Islet precursor cell (in vitro differentiated cells): ENCODE measurements around the gene EP400.
"Not testable (repeated sequence)": the region's sequence is repeated elsewhere in the genome, so short reads cannot be mapped to it uniquely, and the experiment has no call there.

Source experiments
- DNase-seq: peaks from one replicate; pipeline ENCODE4 v3.0.0-alpha.2; 2018

Gene EP400

DNA sequence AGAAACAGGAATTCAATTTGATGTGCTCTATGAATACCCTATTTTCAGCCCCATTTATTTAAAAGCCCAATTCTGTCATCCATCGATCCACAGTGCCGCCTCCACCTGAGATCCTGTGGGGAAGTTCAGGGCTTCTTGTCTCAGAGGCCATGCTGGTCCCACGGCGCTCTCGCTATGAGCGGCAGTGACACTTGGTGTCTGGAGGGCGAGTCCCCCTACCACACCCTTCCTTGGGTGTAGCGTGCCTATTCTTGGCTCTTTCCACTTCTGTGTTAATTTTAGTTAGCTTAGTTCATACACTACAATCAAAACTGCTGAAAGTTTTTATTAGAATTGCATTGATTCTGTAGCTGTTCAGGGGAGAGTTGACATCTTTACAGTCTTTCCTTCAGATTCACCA is 120.6 kb downstream of the EP400 start:
- DNase-seq, result no peak

DNA sequence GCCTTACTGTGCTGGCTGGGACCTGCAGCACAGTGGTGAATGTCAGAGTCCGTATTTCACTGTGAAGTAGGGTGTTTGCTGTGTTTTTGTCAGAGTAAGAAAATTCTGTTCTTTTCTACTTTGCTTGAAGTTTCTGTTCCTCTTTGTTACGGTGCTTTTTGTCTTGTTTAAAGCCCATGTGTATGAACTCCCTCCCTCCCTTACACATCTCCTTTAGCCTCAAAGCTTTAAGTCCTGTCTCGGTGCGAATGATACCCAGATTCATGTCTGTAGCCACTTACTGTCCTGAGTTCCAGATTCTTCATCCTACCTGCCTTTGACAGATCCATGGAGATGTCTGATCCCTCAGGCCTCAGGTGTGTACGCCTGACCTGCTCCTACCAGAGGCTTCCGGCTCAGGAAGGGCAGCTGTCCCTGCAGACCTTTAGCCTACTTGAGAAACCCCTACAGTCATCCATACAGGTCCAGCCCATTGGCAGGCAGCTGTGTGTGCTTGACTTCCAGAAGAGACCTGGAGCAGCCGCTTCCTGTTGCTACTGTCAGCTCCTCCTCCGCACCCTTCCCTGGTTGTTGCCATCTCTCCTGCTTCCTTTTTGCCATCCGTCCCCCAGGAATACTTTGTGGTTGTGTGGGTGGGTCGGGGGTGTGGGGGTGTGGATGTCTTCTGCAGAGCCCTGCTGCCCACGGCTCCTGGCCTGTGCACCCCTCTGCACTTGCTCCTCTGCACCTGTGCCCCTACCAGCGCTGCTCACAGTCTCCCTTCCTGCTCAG is 121.5 kb downstream of the EP400 start:
- DNase-seq, result no peak

DNA sequence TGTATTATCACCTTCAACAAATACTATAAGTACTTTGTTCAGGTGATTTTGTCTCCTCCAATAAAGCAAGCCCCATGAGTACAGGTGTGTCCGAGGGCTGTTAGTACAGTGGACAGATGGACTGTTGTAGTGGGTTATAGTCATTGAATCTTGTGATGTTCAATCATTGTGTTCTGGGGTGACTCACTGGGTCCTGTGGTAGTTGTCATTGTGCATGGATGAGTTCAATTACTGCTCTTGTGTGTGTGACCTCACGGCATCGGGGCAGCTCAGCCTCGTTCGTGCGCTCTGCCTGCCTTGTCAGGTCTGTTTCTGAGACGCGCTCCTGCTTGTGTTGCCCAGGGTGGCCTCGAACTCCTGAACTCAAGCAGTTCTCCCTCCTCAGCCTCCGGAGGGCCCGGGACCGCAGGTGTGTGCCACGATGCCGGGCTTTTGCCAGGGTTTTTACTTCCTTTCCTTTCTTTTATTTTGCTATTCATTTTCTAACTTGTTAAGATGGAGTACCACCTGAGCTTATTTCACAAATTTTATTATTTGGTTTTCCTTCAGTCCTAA is 122.2 kb downstream of the EP400 start:
- no peak for DNase-seq

DNA sequence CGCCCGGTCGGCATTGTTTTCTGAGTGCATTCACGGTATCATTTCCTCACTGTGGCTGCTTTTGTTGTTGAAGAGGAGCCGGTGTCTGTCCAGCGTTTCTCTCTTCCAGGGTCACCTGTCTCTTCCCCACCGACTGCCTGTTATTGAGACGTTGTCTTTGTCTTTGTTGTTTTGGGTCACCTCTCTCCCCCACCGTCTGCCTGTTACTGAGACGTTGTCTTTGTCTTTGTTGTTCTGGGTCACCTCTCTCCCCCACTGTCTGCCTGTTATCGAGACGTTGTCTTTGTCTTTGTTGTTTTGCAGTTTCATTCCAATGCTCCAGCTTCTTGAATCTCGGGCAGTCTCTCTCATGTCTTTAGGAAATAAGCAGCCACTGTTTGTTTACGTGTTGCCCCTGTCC is 124.5 kb downstream of the EP400 start:
- peak; percentile 52 for DNase-seq

DNA sequence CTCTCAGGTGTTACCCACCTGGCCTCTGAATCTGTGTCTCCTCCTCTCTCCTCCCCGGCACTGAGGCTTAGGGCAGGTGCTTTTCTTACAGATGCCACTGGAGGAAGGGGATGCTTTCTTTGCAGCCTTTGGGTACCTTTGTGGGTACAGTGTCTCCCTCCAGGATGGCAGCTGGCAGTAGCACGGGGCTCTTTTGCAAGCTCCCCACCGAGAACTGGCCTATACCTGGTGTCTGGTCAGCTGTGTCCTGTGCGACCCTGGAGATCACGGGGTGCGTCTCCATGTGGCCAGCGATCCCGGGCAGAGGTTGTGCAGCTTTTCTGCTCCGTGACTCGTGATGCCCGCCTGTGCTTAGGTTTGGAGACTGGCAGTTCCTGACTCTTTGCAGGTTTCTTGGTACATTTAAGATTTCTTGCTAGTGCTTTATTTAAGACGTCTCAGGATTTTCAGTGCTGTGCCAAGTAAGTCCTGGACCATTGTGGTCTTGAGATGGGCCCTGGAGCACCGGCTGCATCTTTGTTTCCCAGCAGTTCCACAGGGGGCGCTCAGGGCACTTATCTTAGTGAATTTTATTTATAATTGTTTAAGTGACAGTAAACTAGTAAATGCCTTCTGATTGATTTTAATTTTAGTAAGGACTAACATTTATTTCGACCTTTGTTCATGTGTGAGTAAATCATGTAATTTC is 125.4 kb downstream of the EP400 start:
- no peak for DNase-seq

DNA sequence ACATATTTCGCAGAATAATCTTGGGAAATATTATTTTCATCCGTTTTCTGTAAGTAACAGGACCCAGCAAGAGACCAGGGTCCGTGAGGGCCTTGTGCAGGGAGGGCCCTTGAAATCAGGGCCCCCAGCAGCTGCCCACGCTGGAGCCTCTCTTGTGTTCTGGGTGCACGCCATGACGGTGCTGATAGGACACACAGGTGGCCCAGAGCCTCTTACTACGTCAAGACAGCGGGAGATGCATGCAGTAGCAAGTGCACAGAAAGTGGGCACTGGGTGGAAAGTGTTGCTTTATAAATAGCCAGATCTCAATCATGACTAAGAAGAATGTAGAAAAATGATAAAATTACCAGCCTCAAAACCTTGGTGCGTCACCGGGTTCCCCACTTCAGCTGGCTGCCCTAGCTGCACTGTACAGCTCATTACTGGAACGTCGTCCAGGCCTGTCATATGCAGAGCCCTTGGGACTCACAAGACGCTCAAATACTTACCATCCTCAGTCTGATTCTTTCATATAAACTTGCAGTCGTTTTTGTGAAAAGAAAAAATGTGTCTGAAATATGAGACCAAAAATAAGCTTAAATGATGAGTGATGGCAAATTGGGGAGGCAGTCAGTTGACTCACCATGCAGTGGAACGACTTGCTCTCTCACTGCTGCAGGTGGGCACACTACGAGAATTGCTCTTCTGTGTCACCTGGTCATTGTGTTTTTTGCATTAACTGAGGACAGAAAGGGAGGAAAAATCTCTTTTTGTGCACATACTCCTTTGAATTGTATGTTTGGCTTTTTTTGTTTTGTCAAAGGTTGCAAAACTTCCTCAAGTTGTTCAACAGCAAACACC is 126.2 kb downstream of the EP400 start:
- DNase-seq, result peak; percentile 6

DNA sequence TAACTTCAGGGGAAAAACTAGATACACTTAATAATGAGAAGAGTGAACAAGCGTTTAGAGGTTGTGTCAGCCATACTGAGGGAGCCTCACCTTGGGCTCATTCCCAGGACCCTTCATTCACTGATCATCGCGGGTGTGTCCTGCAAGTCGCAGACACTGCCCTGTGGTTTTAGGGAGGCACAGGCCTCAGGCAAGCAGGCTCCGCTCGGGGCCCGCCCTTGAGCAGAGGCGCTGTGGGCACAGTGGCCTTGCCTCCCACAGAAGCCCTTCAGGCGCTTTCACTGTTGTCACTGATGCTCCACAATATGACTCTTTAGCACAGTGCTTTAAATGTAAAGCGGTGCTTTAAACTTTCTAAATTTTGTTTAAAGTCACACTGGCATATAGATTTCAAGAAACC is 127.0 kb downstream of the EP400 start:
- DNase-seq, result no peak

DNA sequence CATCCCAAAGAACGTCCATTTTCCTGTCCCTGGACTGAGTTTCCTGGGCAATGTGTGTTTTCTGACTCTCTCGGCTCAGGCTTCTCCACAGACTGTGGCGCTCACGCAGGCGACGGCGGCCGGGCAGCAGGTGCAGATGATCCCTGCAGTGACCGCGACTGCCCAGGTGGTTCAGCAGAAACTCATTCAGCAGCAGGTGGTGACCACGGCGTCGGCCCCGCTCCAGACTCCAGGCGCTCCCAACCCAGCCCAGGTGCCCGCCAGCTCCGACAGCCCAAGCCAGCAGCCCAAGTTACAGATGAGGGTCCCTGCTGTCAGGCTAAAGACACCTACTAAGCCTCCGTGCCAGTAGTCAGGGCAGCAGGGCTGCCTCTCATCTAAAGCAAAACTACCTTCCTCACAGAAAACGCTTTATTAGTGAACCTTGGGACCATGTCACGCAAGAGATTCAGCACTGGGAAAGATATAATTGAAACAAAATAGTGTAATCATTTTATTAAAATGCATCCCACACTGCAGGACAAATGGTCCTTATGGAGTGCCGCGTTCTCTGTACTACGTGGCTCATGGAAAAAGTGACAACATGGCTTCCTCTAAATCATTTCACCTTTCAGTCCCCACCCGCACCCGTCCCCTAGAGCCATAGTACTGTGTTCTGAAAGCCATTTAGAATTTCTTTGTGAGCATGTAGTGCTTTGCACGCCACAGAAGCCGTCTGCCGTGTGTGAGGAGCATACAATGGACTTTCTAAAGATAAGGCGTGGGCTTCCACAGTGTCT is 127.8 kb downstream of the EP400 start:
- DNase-seq, result no peak

DNA sequence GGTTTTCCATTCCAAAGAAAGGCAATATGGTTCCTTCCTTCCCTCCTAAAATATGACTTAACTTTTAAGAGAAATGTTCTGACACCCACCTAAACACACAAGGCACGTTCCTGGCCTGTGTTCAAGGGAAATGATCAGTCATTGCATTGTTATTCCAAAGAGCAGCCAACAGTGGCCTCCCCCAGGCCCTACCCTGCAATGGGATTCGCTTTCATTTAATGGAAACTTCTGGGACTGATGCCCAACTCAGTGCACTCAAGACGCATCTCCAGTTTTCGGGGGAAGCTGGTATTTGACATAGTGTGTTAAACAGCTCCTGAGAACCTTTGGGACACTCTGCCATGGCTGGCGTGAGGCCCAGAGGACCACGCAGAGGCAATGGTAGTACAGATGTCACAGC is 128.4 kb downstream of the EP400 start:
- DNase-seq, result no peak

DNA sequence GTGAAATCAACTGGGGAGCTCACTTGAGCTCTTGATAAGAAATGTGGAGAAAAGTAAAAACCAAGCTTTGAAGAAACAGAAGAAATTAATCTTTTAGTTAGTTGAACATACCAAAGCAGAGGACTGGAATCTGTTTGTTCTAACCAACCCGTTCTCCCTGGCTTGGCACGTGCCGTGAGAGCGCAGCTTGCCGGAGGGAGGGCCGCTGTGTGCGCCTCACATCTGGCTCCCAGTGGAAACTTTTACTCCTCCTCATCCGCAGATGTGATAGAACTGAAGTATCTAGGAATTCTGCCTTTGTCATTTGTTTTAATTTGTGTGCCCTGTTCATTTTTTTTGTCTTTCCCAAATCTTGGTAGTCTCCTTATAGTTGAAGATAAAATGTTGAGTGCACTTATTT is 129.5 kb downstream of the EP400 start:
- no peak for DNase-seq

DNA sequence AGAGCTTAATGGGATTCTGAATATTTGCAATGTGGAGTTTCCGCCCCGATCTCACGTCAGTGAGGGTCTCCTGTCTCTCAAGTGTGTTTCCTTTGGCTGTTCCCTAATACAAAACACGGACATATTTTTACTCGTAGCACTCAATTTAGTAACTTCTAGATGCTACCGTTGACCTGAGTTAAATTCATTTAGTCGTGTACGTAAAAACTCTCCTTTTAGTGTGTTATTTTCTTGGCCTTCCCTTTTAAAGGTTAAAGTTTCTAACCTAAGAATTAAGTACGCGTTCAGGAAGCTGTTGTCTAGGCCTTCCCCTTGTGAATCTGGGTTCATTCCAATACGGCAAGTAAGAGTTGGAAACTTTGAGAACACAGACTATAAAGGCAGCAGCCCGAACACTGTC is 130.0 kb downstream of the EP400 start:
- no peak for DNase-seq

DNA sequence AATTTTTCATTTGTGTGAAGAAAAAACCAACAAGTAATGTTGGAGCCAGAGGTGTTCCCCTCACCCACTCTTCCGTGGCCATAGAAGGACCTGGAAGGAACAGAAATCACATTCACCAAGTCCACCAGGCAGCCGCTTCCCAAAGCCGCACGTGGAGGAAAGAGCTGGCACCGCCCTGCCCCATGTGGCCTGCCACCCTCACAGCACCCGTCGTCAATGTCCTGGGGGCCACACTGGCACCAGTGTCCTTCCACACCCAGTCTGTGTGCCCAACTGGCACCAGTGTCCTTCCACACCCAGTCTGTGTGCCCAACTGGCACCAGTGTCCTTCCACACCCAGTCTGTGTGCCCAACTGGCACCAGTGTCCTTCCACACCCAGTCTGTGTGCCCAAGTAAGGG is 130.8 kb downstream of the EP400 start:
- DNase-seq, result not testable (repeated sequence)

DNA sequence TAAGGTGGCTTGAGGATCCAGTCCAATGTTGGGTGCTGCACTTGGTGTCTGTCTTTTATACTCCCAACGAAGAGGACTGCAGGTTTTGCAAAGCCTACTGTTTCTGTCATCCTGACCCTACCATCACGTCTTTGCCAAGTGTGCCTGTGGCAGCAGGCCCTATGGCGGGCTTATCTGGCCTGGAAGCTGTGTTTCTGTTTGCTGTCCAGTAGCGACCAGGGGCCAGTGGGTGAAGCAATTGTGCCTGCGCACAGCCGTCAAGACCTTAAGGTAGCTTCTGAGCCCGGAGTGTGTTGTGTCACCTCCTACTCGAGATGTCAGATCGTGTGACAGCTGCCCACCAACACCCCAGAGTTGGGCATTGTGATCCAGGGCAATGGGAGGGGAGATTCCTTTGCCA is 131.7 kb downstream of the EP400 start:
- DNase-seq, result no peak

DNA sequence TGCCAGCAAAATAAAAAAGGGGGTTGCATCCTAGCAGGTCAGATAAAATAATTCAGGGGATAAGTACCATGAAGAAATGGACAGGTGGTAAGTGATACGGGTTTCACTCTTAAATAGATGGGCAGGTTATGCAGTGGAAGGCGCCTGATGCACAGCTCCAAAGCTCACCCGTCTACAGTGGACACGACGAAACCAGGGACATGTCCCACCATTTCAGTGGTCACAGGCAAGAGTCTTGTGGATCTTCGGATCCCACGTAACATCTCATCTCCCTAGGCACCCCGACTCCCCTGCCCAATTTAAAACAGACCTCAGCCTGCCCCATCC is 133.8 kb downstream of the EP400 start:
- DNase-seq, result no peak

DNA sequence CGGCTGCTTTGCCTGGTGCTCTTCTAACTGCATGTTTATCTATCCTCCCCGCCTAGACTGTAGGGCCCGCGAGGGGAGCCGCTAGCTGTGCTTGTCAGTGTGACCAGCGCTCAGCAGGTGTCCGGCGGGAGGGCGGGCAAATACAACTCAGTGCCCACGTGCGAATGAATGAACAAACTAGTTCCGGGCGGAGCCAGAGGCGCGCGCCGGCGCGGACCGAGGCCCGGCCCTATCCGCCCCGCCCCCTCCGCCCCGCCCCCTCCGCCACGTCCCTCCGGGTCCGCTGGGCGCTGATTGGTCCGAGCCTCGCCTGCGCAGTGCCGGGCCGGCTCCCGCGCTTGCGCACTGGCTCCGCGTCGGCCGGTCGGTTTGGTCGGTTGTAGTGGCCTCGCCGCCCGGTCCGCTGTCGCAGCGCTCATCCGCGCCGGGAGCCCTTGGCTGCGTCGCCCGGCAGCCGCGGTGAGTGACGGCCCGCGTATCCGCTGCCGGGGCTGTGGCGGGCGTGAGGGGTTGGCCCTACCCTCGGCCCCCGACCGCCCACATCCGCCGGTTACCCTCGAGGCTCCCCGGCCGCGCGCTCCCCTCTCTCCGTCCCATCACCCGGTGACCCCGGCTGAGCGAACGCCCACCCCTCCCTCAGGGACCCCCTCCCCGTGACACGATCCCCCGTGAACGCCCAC is 134.3 kb downstream of the EP400 start:
- peak; percentile 98 for DNase-seq

DNA sequence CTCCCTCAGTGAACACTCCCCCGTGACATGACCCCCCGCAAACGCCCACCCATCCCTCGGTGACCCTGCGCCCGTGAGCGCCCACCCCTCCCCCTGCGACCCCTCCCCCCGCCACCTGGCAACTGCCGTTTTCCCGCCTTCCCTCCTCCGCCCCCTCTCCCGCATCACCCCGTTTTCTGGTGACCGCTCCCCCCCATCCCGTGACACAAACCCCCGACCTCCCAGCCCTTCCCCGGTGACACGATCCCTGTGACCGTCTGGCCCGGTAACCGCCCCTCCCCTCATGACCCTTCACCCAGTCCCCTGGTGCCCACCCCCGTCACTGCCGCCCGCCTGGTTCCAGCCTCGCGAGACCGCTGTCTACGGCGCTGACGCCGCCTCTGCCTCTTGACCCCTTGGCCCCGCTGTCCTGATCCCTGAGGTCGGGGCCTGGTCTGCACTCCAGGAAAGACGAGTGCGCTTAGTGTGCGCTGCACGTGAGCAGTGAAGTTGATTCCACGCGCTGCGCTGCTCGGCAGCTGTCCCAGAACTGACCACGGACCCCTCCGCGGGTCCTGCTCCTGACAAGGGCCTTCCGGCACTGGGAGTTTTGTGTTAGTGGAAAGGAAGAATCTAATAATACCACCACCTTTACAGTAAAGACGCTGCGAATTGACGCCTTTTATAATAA is 135.0 kb downstream of the EP400 start:
- peak; percentile 97 for DNase-seq

DNA sequence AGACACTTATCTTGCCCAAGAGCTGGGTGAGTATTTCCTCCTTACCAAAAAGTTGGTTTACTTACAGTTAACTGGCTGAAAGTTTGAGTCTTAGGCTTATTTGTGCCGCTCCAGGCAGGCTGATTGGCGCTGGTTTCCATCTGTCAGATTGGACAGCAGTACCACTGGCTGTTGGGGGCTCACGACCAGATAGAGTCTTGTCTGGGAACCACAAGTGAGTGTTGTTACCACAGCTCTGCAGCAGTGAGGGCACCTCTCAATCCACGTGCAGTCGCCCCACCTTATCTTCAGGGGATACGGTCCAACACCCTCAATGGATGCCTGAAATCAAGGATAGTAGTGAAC is 135.5 kb downstream of the EP400 start:
- no peak for DNase-seq

DNA sequence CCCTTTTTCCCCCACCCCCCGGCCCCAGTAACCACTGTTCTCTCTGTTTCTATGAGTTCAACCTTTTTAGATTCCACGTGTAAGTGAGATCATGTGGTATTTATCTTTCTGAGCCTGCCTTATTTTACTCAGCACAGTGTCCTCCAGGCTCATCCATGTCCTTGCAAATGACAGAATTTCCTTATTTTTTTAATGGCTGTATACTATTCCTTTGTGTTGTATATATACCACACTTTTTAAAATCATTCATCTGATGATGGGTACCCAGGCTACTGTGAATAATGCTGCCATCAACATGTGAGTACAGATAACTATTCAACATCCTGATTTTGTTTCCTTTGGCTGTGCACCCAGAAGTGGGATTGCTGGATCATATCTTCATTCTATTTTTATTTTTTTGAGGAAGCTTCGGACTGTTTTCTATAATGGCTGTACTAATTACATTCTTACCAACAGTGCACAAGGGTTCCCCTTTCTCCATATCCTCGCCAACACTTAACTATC is 139.7 kb downstream of the EP400 start:
- DNase-seq, result no peak

DNA sequence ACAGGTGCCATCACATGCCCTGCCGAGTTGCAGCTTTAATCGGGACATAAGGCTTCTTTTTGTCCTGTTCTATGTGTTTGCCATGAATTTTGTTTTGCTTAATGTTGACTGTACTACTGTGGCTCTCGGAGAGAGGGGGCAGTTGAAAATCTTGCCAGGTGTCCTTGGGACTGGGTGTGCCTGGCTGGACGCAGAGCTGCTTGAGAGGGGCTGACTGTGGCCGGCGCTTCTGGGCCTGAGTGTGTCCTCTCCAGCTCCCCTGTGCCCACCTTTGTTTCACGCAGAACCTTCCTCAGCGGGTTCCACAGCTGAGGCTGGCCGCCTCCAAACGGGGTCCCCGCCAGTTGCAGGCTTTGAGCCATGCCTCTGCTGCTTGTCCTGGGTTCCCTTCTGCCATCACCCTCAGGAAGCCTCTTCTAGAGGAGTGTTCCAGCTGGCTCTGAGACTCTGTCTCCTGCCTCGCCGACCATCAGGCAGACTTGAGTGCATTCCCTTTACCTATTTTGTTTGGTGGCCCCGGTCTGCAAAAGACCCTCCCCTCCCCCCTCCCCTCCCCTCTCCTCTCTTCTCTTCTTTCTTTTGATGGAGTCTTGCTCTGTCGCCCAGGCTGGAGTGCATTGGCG is 144.6 kb downstream of the EP400 start:
- DNase-seq, result no peak

DNA sequence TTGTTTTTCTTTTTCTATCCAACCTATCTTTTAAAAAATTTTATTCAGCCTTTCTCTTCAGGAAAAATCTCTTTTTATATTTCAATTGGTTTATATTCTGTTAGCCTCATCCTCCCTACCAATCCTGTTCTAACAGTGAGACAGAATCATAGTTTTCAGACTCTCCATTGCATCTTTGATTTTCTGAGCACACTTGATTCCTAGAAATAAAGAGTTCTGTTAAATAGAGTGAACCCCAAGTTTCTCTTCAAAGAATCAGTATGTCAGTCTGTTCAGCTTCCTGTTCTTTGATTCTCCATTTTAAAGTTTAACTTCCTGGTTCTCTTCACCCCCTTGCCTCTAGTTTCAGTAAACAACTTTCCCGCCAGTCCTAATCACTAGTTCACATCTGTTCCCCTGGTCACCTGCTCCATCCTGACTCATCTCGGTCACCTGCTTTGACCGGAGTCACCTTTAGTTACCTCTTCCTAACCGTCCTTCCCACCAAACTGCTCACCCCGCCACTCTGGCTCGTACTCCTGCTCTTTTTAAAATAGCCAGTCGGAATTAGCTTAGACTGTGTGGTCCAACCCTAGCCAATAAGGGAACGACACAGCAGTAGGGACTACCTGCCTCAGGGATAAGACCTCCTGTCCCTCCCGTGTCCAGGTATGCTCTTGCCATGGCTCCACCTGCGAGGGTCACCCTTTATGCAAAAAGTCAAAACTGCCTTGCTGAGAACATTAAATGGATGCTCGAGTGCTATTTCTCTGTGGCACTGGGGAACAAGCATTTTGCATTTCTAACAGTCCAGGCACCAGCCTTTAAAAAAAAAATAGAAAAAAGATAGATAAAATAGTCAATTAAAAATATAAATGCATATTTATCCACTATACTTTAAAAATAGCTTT is 146.0 kb downstream of the EP400 start:
- peak; percentile 75 for DNase-seq
